H1 (cell line): ENCODE data around the gene CLEC16A. TPM values are rescaled to one million over a fixed set of nuclear protein-coding genes. Genes with fewer than 3 reads are reported as not detected.

Experiments used
- JUN ChIP-seq: IDR thresholded peaks from 2 replicates; pipeline ENCODE4 v1.6.1; 2011; ENCODE audit warnings: low read depth, mild to moderate bottlenecking, improper control_type of control experiment, low read length
- polyA plus RNA-seq, 7 experiments: library from polyadenylated mRNA; depleted of rRNA in 3 of 7; stranded (reverse) in 5 of 7; unstranded in 2 of 7; fragments of >200 nt in 5 of 7; fragments of 200-250 nt in 2 of 7; gene quantifications; 1 replicate in 5 of 7; 2 replicates in 1 of 7; 4 replicates in 1 of 7; pipeline versions ENCODE4 v1.2.1 to v1.2.3, GENCODE V29; 2011 to 2013; ENCODE audit warnings: missing spikeins in 2 of 7, mixed read lengths in 2 of 7
- total RNA-seq: library from RNA; stranded (reverse); fragmentation: NEBNext Ultra II Directional; extraction: Animal tissue kit (Norgen Biotek cat#: 25700); gene quantifications from 2 replicates; pipeline ENCODE4 v1.2.1, GENCODE V29; 2021

The CLEC16A gene
- total and polyA plus RNA-seq, 2 of the 8 experiments (the other 6 are each of a cell fraction or from before 2014, with no cell fraction given): 7.6 to 19.3 TPM

DNA sequence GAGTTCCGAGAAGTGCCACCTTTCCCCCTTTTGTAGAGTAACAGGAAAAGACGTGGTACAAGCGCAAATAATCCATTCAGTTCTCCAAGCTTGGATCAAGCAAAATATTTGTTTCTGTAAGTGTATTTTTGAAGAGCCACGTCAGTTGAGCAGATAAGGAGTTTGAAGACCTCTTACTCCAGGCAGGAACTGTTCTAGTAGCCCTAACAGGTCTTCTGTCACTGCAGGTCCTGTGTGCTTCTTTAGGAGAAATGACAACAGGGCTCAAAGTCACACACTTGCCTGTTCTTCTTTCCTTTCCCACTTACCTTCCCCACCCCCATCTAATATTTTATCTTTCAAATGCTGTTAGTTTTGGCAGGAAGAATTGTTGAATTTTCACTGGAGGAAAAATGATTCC is 93.9 kb downstream of the CLEC16A start (continued):
- TF ChIP-seq JUN: no peak
